Astrocyte (in vitro differentiated cells and primary cell): Measurements from ENCODE around the gene PAK6. TPM values are rescaled to one million over a fixed set of nuclear protein-coding genes. Genes with fewer than 3 reads are reported as not detected.

Experiments used
- DNase-seq: peaks from one replicate; pipeline ENCODE4 v3.0.0-alpha.2; 2010; ENCODE audit warnings: low read depth
- FAIRE-seq: peaks from 2 replicates; lab custom pipeline; 2011; peaks lifted over from hg19 to GRCh38; lab: Jason Lieb, UNC
- H2AFZ ChIP-seq: 2 replicates; pipeline ENCODE4 v1.6.0; 2012; ENCODE audit warnings: low read depth, low read length, inconsistent platforms
- H3K27ac ChIP-seq: 2 replicates; pipeline ENCODE4 v1.5.1; 2011; ENCODE audit warnings: low read depth, low read length, inconsistent platforms
- H3K27me3 ChIP-seq: 2 replicates; pipeline ENCODE4 v1.6.0; 2011; ENCODE audit warnings: low read length, inconsistent platforms; ENCODE audit not compliant: insufficient read depth
- H3K36me3 ChIP-seq: 2 replicates; pipeline ENCODE4 v1.5.1; 2011; ENCODE audit warnings: low read length, inconsistent platforms; ENCODE audit not compliant: insufficient read depth
- H3K4me1 ChIP-seq: 2 replicates; pipeline ENCODE4 v1.5.1; 2011; ENCODE audit warnings: low read length, inconsistent platforms; ENCODE audit not compliant: insufficient read depth
- H3K4me2 ChIP-seq: 2 replicates; pipeline ENCODE4 v1.6.0; 2012; ENCODE audit warnings: low read length, inconsistent platforms
- H3K4me3 ChIP-seq: 2 replicates; pipeline ENCODE4 v1.5.1; 2011; ENCODE audit warnings: low read depth, mild to moderate bottlenecking, low read length, inconsistent platforms; ENCODE audit not compliant: insufficient read depth
- H3K79me2 ChIP-seq: 2 replicates; pipeline ENCODE4 v1.6.0; 2012; ENCODE audit warnings: mild to moderate bottlenecking, low read length, inconsistent platforms; ENCODE audit not compliant: insufficient read depth
- H3K9ac ChIP-seq: 2 replicates; pipeline ENCODE4 v1.6.0; 2012; ENCODE audit warnings: mild to moderate bottlenecking, low read length, inconsistent platforms
- H3K9me3 ChIP-seq: 2 replicates; pipeline ENCODE4 v1.5.1; 2012; ENCODE audit warnings: low read depth, mild to moderate bottlenecking, low read length, inconsistent platforms; ENCODE audit not compliant: insufficient read depth
- H4K20me1 ChIP-seq: 2 replicates; pipeline ENCODE4 v1.6.0; 2012; ENCODE audit warnings: low read length, inconsistent platforms; ENCODE audit not compliant: insufficient read depth
- H3K27ac Mint-ChIP-seq: one replicate; pipeline ENCODE4 v1.8.0; 2021; ENCODE audit warnings: mild to moderate bottlenecking, mixed read lengths; ENCODE audit not compliant: unreplicated experiment
- H3K27me3 Mint-ChIP-seq: one replicate; pipeline ENCODE4 v1.8.0; 2021; ENCODE audit warnings: low read depth, mixed read lengths; ENCODE audit not compliant: unreplicated experiment
- H3K36me3 Mint-ChIP-seq: one replicate; pipeline ENCODE4 v1.8.0; 2021; ENCODE audit warnings: low read depth, mixed read lengths; ENCODE audit not compliant: unreplicated experiment
- H3K4me1 Mint-ChIP-seq: one replicate; pipeline ENCODE4 v1.8.0; 2021; ENCODE audit warnings: low read depth, mixed read lengths; ENCODE audit not compliant: unreplicated experiment
- H3K4me3 Mint-ChIP-seq: one replicate; pipeline ENCODE4 v1.8.0; 2021; ENCODE audit warnings: mild to moderate bottlenecking, moderate library complexity, mixed read lengths; ENCODE audit not compliant: unreplicated experiment
- H3K9me3 Mint-ChIP-seq: one replicate; pipeline ENCODE4 v1.8.0; 2021; ENCODE audit warnings: mild to moderate bottlenecking, mixed read lengths; ENCODE audit not compliant: unreplicated experiment
- EZH2 ChIP-seq: IDR thresholded peaks from 2 replicates; pipeline ENCODE4 v1.6.1; 2012; ENCODE audit warnings: mild to moderate bottlenecking, low read length, inconsistent platforms; ENCODE audit not compliant: insufficient read depth
- total RNA-seq: library from RNA; stranded (reverse); gene quantifications from 2 replicates; pipeline ENCODE4 v1.2.1, GENCODE V29; 2021
- TF ChIP-seq, protein P1 (sequence below): IDR thresholded peaks from 2 replicates; pipeline ENCODE4 v1.5.1; 2011; ENCODE audit warnings: low read depth, mild to moderate bottlenecking, inconsistent platforms, low read length, moderate library complexity; ENCODE audit not compliant: insufficient read depth

Gene PAK6
- total RNA-seq, 1 donor from 2014 or later: 1.1 TPM

- Histone ChIP-seq H3K4me1 (peaks cover 22% of the 10 kb centered on the region), H3K9ac (no peak overlapping the region), H3K9me3 (no peaks in the 10 kb centered on the region), H3K4me3 (no peak overlapping the region), H3K4me2 (peak overlapping the region; percentile 83), H3K27ac (no peak overlapping the region), H3K36me3 (no peaks in the 10 kb centered on the region), H4K20me1 (no peaks in the 10 kb centered on the region), H3K27me3 (peaks cover 50% of the 10 kb centered on the region), H3K79me2 (no peaks in the 10 kb centered on the region), H2AFZ (no peak overlapping the region)
- H3K4me1 Mint-ChIP-seq: peaks cover 13% of the 10 kb centered on the region
- no peaks in the 10 kb centered on the region for H3K36me3 Mint-ChIP-seq
- no peak for DNase-seq
- H3K27me3 Mint-ChIP-seq: peaks cover 49% of the 10 kb centered on the region
- no peak overlapping the region for H3K27ac Mint-ChIP-seq
- H3K4me3 Mint-ChIP-seq: no peak overlapping the region
- no peaks in the 10 kb centered on the region for H3K9me3 Mint-ChIP-seq
- no peak for FAIRE-seq
- TF ChIP-seq, protein P1, sequence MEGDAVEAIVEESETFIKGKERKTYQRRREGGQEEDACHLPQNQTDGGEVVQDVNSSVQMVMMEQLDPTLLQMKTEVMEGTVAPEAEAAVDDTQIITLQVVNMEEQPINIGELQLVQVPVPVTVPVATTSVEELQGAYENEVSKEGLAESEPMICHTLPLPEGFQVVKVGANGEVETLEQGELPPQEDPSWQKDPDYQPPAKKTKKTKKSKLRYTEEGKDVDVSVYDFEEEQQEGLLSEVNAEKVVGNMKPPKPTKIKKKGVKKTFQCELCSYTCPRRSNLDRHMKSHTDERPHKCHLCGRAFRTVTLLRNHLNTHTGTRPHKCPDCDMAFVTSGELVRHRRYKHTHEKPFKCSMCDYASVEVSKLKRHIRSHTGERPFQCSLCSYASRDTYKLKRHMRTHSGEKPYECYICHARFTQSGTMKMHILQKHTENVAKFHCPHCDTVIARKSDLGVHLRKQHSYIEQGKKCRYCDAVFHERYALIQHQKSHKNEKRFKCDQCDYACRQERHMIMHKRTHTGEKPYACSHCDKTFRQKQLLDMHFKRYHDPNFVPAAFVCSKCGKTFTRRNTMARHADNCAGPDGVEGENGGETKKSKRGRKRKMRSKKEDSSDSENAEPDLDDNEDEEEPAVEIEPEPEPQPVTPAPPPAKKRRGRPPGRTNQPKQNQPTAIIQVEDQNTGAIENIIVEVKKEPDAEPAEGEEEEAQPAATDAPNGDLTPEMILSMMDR: no peak
- TF ChIP-seq EZH2: peak; percentile 10
These were observed 42.4 kb downstream of the PAK6 start for GRCh38 chr15:40281057-40281800.

DNA sequence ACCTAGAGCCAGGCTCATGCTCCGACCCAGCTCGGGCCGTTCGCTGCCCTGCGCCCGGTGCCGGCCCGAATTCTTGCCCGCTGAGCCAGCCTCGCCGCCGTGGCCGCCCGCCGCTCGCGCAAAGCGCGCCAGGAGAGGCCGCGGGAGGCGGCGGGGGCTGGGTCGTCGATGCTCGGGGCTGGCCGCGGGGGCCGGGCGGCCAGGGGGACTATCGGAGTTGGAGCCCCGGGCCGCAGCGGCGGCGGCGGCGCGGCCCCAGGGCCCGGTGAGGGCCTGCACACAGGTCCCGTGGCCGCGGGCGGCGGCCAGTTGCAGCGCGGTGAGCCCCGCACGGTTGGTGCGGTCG is 42.9 kb downstream of the PAK6 start:
- Histone ChIP-seq H3K36me3 (no peaks in the 10 kb centered on the region), H3K9me3 (no peaks in the 10 kb centered on the region), H3K79me2 (no peaks in the 10 kb centered on the region), H3K27ac (no peak overlapping the region), H3K4me1 (peaks cover 24% of the 10 kb centered on the region), H3K27me3 (peaks cover 50% of the 10 kb centered on the region), H4K20me1 (no peaks in the 10 kb centered on the region), H3K4me3 (no peak overlapping the region), H2AFZ (peak overlapping the region; percentile 75), H3K9ac (no peak overlapping the region), H3K4me2 (peak overlapping the region; percentile 83)
- Mint-ChIP-seq H3K4me3 (no peak overlapping the region), H3K36me3 (no peaks in the 10 kb centered on the region), H3K4me1 (peaks cover 16% of the 10 kb centered on the region), H3K27me3 (peaks cover 48% of the 10 kb centered on the region), H3K27ac (no peak overlapping the region), H3K9me3 (no peaks in the 10 kb centered on the region)
- TF ChIP-seq, protein P1: no peak
- TF ChIP-seq EZH2: no peak
- DNase-seq (no peak), FAIRE-seq (no peak)
